Cardiac fibroblast (primary cell): ENCODE measurements around the gene CACNA2D4.

Experiments used
- DNase-seq, 2 donors: peaks; one replicate each; pipeline versions ENCODE4 v3.0.0 to v3.0.0-alpha.2; 2010; ENCODE audit warnings: low read depth in 2 of 2
- H3K4me3 ChIP-seq, 2 donors: replicated peaks in 1 of 2; 1 replicate in 1 of 2; 2 replicates in 1 of 2; pipeline ENCODE4 v1.5.1; 2011; ENCODE audit warnings: low read depth in 2 of 2, low read length in 2 of 2, mild to moderate bottlenecking in 2 of 2, moderate library complexity in 1 of 2
- TF ChIP-seq, protein P1 (sequence below): IDR thresholded peaks from one replicate; pipeline ENCODE4 v1.5.1; 2011; ENCODE audit warnings: low read depth, mild to moderate bottlenecking, low read length, inconsistent platforms

CACNA2D4 gene

GRCh38 chr12:1800401-1801302 is 117.8 kb downstream of the CACNA2D4 start:
- TF ChIP-seq, protein P1, sequence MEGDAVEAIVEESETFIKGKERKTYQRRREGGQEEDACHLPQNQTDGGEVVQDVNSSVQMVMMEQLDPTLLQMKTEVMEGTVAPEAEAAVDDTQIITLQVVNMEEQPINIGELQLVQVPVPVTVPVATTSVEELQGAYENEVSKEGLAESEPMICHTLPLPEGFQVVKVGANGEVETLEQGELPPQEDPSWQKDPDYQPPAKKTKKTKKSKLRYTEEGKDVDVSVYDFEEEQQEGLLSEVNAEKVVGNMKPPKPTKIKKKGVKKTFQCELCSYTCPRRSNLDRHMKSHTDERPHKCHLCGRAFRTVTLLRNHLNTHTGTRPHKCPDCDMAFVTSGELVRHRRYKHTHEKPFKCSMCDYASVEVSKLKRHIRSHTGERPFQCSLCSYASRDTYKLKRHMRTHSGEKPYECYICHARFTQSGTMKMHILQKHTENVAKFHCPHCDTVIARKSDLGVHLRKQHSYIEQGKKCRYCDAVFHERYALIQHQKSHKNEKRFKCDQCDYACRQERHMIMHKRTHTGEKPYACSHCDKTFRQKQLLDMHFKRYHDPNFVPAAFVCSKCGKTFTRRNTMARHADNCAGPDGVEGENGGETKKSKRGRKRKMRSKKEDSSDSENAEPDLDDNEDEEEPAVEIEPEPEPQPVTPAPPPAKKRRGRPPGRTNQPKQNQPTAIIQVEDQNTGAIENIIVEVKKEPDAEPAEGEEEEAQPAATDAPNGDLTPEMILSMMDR, result peak; percentile 63
- peak; percentile 30 to 66 for DNase-seq
- H3K4me3 ChIP-seq, result no peak overlapping the region

DNA sequence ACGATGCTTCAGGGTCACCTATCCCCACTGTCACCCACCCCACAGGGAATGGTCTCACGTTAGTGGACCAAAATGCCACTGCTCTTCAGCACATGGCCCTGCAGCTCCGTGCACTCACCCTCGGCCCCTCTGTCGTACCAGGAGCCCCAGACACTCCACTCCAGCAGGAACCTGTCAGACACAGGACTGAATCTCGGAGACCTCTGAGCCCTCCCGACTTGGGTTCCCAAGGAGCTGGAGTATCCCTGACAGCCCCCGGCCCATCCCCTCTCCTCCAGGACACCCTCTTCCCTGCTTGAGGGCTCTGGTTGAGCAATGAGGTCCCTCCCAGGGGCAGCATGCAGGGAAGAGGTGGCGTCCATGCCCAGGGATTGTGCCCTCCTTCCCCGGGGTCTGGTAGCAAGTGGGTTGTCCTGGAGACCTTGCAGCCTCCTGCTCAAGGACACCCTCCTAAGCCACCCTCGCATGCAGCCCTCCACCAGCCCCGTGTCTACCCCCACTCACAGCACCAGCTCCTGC is 118.5 kb downstream of the CACNA2D4 start:
- DNase-seq, result no peak
- H3K4me3 ChIP-seq, result no peak overlapping the region
- TF ChIP-seq, protein P1, result no peak

- no peak for DNase-seq
- TF ChIP-seq, protein P1, result no peak
- H3K4me3 ChIP-seq, result no peak overlapping the region
Measured at GRCh38 chr12:1799051-1799881, 119.2 kb downstream of the CACNA2D4 start.

DNA sequence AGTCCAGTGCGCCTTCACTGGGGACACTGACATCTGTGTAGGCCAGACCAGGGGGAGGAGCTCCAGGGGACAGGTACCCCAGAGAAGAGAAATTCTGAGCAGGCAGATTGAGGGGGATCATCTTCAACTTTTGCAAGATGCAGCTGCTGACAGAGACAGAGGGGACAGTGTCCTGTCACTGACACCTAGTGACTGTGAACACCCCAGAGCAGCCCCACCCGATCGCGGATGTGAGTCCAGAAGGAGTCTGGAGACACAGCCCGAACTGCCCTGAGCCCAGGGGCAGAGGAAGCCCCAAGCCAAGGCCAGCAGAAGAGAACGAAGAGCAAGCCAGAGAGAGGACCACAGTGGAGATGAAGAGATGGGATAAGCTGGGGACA is 119.8 kb downstream of the CACNA2D4 start:
- DNase-seq, result no peak
- no peak overlapping the region for H3K4me3 ChIP-seq
- TF ChIP-seq, protein P1, result no peak

- no peak overlapping the region for H3K4me3 ChIP-seq
- DNase-seq, result no peak
- TF ChIP-seq, protein P1, result no peak
Measured at GRCh38 chr12:1797991-1798640, 120.3 kb downstream of the CACNA2D4 start.
